ENCODE measurements around the gene WDR76. TPM values are rescaled to one million over a fixed set of nuclear protein-coding genes. Genes with fewer than 3 reads are reported as not detected.

Gene WDR76
- total and polyA plus RNA-seq, 7 experiments from 2014 or later: 6.6 to 62.1 (median 9.3) TPM

GRCh38 chr15:43916326-43916660 is 89.5 kb downstream of the WDR76 start:
- H3K27ac Mint-ChIP-seq: no peak overlapping the region
- H3K4me1 ChIP-seq (ENCODE audit: control insufficient read depth in 2 of 2, insufficient read depth in 2 of 2, low read length in 2 of 2): no peaks in the 10 kb centered on the region
- no peak overlapping the region for H3K4me3 ChIP-seq (ENCODE audit: low read length)
- ChIA-PET CTCF (interaction anchor here (0.7 kb wide), 1 partner anchor 75 kb away, joined by 3 read pairs; no protein-coding TSS in a partner anchor), POLR2A (no interaction called here)
- H3K9me3 Mint-ChIP-seq: no peaks in the 10 kb centered on the region
- no peaks in the 10 kb centered on the region for H3K36me3 ChIP-seq (ENCODE audit: control insufficient read depth in 2 of 3, insufficient read depth in 3 of 3, low read length in 3 of 3)
- H3K27ac ChIP-seq (ENCODE audit: low read depth, low read length): no peak overlapping the region
- no peak overlapping the region for H3K4me3 Mint-ChIP-seq
- ATAC-seq (no peak), DNase-seq (no peak)
- peaks cover 0 to 10% (median 0%) of the 10 kb centered on the region in 5 donors for H3K27me3 Mint-ChIP-seq
- H3K27me3 ChIP-seq (ENCODE audit: control insufficient read depth in 2 of 2, insufficient read depth in 2 of 2, low read length in 2 of 2): no peaks in the 10 kb centered on the region
- no peaks in the 10 kb centered on the region for H3K4me1 Mint-ChIP-seq
- H3K36me3 Mint-ChIP-seq: no peaks in the 10 kb centered on the region
- intact Hi-C loops (cut with micrococcal nuclease): no loop called here
- no peaks in the 10 kb centered on the region for H3K9me3 ChIP-seq (ENCODE audit: control insufficient read depth in 2 of 3, low read length in 3 of 3)

Small RNAs within 50 kb of the gene (microRNA-seq; reads per million reads assigned to microRNA genes)
- not detected for gene MIR1282 (ENCODE audit: borderline microRNAs expressed)

Other genes starting within 250 kb of the WDR76 start
- 10 to 100 TPM; 30.9 to 66.0 (median 47.5) TPM for gene PPIP5K1, start 236.8 kb upstream of the WDR76 start, total RNA-seq
- gene PPIP5K1, start 236.8 kb upstream of the WDR76 start, polyA plus RNA-seq: 1 to 10 TPM; 6.1 to 6.2 TPM
- gene CKMT1B, start 233.0 kb upstream of the WDR76 start, total RNA-seq: not detected
- gene CKMT1B, start 233.0 kb upstream of the WDR76 start, polyA plus RNA-seq: not detected
- 1 to 10 TPM in 3 of 5 experiments, under 1 TPM in 2; 0.56 to 3.9 (median 2.0) TPM for gene STRC, start 208.2 kb upstream of the WDR76 start, total RNA-seq
- gene STRC, start 208.2 kb upstream of the WDR76 start, polyA plus RNA-seq: not detected
- 10 to 100 TPM in 3 of 5 experiments, 1 to 10 TPM in 2; 6.9 to 14.4 (median 12.2) TPM for gene CATSPER2, start 178.2 kb upstream of the WDR76 start, total RNA-seq
- under 1 TPM; 0.61 to 0.99 TPM for gene CATSPER2, start 178.2 kb upstream of the WDR76 start, polyA plus RNA-seq
- not detected for gene CKMT1A, start 133.1 kb upstream of the WDR76 start, total RNA-seq
- not detected for gene CKMT1A, start 133.1 kb upstream of the WDR76 start, polyA plus RNA-seq
- 100 to 1,000 TPM; 127 to 397 (median 183) TPM for gene PDIA3, start 80.6 kb upstream of the WDR76 start, total RNA-seq
- 100 to 1,000 TPM; 256 to 301 TPM for gene PDIA3, start 80.6 kb upstream of the WDR76 start, polyA plus RNA-seq
- gene ELL3, start 50.0 kb upstream of the WDR76 start, total RNA-seq: 1 to 10 TPM; 1.8 to 2.1 (median 1.9) TPM
- gene ELL3, start 50.0 kb upstream of the WDR76 start, polyA plus RNA-seq: 1 to 10 TPM; 2.9 to 4.9 TPM
- gene SERF2, start 34.7 kb upstream of the WDR76 start, total RNA-seq: 100 to 1,000 TPM; 358 to 676 (median 553) TPM
- gene SERF2, start 34.7 kb upstream of the WDR76 start, polyA plus RNA-seq: 1,000 to 10,000 TPM; 1,664 to 2,070 TPM
- under 1 TPM in 4 of 5 experiments, not detected in 1; 0.13 to 0.57 (median 0.33) TPM for gene SERINC4, start 26.8 kb upstream of the WDR76 start, total RNA-seq
- 1 to 10 TPM; 3.1 to 8.8 TPM for gene SERINC4, start 26.8 kb upstream of the WDR76 start, polyA plus RNA-seq
- gene HYPK, start 26.4 kb upstream of the WDR76 start, total RNA-seq: 10 to 100 TPM; 16.9 to 32.1 (median 27.0) TPM
- gene HYPK, start 26.4 kb upstream of the WDR76 start, polyA plus RNA-seq: 10 to 100 TPM in 1 of 2 donors, 1 to 10 TPM in 1; 7.5 to 28.2 TPM
- gene MFAP1, start 2.3 kb upstream of the WDR76 start, total RNA-seq: 10 to 100 TPM in 4 of 5 experiments, 1 to 10 TPM in 1; 8.5 to 37.3 (median 21.8) TPM
- 10 to 100 TPM in 1 of 2 donors, 1 to 10 TPM in 1; 8.1 to 22.4 TPM for gene MFAP1, start 2.3 kb upstream of the WDR76 start, polyA plus RNA-seq

Data from naive thymus-derived CD4-positive, alpha-beta T cell (primary cell).